Renal cortex interstitium (tissue), 11 donors: ENCODE data around the gene TMEM98. TPM values are rescaled to one million over a fixed set of nuclear protein-coding genes. Genes with fewer than 3 reads are reported as not detected.
"Not testable (repeated sequence)": the region's sequence is repeated elsewhere in the genome, so short reads cannot be mapped to it uniquely, and the experiment has no call there.

Source experiments
- DNase-seq, 11 donors: peaks; one replicate each; pipeline ENCODE4 v3.0.0-alpha.2; 2013; ENCODE audit warnings: low read depth in 9 of 11, low spot score in 4 of 11; ENCODE audit errors: extremely low read depth in 1 of 11
- polyA plus RNA-seq, 3 donors: library from polyadenylated mRNA; unstranded; fragments of 120-200 nt; gene quantifications; one replicate each; pipeline ENCODE4 v1.2.1, GENCODE V29; 2013; ENCODE audit not compliant: insufficient read length in 3 of 3

Gene TMEM98
- polyA plus RNA-seq, 3 donors = 210 to 231 (median 226) TPM

DNA sequence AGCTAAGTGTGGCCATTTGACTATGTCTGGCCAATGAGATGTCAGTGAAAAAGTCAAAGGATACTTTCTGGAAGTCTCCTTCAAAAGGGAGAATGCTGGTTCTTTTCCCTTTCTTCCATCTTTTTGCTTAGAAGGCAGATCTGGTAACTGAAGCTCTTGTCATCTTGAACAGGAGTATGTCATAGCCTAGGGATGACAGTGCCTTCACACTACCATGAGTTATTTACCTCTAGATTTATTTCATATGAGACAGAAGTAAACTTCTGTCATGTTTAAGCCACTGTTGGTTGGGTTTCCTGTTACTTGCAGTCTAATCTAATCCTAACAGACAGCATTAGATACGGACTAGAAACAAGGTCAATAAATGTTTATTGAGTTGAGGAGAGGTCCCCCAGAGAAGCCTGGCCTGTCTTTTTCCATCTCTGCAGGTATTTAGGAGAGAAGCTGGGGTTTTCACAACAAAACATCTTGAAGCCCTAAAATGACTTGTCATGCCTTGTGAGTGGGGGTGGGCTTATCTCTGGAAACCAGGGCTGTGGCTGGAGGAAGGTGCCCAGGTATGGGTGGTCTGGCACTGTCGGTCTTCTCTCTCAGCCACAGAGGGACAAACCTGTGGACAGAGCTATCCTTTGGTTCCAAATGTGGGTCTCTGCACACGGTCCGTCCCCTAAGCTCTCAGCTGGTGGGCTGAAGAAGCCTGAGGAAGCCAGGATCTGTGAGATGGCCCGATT lies 28.5 kb downstream of the TMEM98 start:
- no peak for DNase-seq

DNA sequence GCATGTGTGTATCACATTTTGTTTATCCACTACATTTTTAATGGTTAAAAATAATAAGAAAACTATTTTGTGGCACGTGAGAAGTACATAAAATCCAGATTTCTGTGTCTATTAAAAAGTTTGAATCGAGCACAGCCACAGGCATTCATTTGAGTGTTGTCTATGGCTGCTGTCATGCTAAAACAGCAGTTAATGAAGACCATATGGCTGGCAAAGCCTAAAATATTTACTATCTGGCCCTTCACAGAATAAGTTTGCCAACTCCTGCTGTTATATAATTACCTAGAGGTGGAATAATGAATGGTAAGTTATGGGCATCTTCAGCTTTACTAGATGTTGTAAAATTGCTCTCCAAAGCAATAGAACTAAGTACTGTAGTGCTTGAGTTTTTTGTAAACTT lies 30.5 kb downstream of the TMEM98 start:
- DNase-seq = no peak

GRCh38 chr17:32960815-32961214 lies 32.9 kb downstream of the TMEM98 start:
- DNase-seq = no peak

DNA sequence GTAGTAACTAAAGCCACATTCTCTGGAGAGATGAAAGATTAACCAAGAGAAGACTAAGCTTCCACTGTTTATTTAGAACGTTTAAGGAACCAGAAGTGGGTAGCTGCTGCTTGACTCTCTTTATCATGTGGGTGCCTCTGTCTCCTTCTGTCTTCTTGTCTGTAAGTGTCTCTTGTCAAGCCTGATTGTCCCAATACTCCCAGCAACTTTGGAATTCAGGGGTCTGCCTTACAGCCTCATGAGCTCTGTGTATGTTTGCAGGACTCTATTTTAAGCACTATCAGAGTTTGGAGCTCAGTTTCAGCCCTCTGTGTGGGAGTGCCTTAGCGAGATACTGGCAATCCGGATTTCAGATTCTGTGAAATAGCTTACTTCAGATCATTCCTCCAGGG lies 34.4 kb downstream of the TMEM98 start:
- DNase-seq = no peak

GRCh38 chr17:32964541-32964940 lies 36.6 kb downstream of the TMEM98 start:
- no peak for DNase-seq

DNA sequence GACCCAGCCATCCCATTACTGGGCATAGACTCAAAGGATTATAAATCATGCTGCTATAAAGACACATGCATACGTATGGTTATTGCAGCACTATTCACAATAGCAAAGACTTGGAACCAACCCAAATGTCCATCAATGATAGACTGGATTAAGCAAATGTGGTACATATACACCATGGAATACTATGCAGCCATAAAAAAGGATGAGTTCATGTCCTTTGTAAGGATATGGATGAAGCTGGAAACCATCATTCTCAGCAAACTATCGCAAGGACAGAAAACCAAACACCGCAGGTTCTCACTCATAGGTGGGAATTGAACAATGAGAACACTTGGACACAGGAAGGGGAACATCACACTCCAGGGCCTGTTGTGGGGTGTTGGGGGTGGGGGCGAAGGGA lies 41.3 kb downstream of the TMEM98 start:
- not testable (repeated sequence) for DNase-seq

DNA sequence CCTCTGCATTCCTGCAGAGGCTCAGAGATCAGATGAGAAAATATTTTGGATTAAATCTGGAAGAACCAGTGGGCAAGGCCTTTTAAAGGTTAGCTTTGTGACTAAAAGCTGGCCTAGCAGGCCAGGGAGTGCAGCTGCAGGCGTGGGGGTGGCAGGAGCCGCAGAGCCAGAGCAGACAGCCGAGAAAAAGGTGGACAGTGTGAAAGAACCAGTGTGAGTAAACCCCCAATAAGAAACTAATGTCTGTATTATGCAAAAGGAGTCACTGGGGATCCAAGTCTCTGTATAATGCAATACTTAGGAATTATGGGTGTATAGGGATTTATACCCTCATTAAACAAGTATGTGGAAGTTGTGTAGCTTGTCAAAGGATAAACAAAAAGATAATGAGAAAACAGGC lies 42.3 kb downstream of the TMEM98 start:
- no peak for DNase-seq

GRCh38 chr17:32971171-32971570 lies 43.2 kb downstream of the TMEM98 start:
- no peak for DNase-seq

GRCh38 chr17:32976131-32976530 lies 48.2 kb downstream of the TMEM98 start:
- no peak for DNase-seq

DNA sequence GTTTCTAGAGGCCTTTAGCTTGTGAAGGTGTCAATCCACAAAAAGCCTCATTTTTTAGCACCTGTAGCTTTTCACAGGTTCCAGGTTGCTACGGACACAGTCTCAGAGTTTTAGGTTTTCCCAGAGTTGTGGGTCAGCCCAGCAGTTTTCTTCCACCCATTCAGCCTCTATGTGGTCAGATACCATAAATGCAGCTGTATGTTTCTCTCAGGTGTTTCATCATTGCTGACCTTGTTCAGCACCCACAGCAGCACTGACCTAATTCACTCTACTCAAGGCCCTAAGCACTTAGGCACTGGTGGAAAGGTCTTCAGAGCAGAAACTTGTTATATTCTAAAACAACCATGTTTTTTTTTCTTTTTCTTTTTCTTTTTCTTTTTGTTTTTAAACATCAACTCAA lies 48.7 kb downstream of the TMEM98 start:
- DNase-seq = no peak

DNA sequence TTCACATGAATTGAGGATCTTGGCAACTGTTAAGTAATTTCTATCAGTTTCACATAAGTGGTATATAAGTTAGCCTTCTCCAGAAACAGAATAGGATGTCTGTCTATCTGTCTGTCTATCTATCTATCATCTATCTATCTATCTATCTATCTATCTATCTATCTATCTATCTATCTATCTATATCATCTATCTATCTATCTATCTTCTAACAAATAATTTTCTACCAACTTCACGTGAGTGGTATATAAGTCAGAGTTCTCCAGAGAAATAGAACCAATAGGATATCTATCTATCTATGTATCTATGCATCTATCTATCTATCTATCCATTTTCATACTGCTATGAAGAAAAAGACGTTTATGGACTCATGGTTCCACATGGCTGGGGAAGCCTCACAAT lies 52.3 kb downstream of the TMEM98 start:
- DNase-seq = no peak

- not testable (repeated sequence) for DNase-seq
Observed at GRCh38 chr17:32981611-32982010, 53.7 kb downstream of the TMEM98 start.

- DNase-seq = no peak
Observed at GRCh38 chr17:32985050-32985756, 57.2 kb downstream of the TMEM98 start.

DNA sequence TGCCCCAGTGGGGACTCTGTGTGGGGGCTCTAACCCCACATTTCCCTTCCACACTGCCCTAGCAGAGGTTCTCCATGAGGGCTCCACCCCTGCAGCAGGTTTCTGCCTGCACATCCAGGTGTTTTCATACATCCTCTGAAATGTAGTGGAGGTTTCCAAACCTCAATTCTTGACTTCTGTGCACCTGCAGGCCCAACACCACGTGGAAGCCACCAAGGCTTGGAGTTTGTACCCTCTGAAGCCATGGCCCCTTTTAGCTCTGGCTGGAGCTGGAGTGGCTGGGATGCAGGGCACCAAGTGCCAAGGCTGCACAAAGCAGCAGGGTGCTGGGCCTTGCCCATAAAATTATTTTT lies 59.5 kb downstream of the TMEM98 start:
- DNase-seq = not testable (repeated sequence)

- DNase-seq = not testable (repeated sequence)
Observed at GRCh38 chr17:32987868-32988267, 59.9 kb downstream of the TMEM98 start.

DNA sequence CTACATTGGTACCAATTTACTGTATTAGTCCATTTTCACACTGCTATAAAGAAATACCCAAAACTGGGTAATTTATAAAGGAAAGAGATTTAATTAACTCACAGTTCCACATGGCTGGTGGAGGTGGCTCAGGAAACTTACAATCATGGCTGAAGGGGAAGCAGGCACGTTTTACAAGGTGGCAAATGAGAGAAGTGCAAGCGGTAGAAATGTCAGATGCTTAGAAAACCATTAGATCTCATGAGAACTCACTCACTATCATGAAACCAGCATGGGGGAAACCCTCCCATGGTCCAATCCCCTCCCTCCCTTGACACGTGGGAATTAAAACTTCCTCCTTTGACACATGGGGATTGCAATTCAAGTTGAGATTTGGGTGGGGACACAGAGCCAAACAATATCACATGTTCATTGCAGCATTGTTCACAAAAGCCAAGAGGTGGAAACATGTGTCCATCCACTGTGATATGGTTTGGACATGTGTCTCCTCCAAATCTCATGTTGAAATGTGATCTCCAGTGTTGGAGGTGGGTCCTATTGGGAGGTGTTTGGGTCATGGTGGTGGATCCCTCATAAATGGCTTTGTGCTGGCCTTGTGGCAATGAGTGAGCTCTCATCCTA lies 60.6 kb downstream of the TMEM98 start:
- DNase-seq = no peak

- no peak for DNase-seq
Observed at GRCh38 chr17:32992321-32993033, 64.5 kb downstream of the TMEM98 start.

DNA sequence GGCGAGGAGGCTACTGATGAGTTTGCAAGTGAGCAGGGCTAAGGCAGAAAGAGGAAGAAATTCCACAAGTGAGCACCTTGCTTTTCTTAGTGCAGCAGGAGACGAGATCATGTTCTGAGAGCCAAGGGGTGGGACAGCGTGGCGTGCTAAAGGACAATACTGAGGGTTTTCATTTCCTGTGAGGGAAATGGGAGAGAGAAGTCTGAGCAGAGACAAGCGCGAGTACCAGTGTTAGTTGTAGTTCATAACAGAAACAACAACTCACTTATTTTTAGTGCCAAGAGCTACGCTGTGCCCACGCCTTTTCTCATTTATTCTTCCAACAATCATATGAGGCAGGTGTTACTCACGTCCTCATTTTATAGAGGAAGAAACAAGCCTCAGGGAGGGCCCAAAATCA lies 66.0 kb downstream of the TMEM98 start:
- no peak for DNase-seq
